Neural progenitor cell (in vitro differentiated cells): ENCODE measurements around the gene NCOA3.

Experiments used
- CTCF ChIP-seq: fragments of 200-600 bp; sonication (generic); IDR thresholded peaks from 2 replicates; pipeline ENCODE4 v1.5.1; 2017; ENCODE audit warnings: antibody characterized with exemption, mild to moderate bottlenecking
- EZH2 ChIP-seq: fragments of 200-600 bp; sonication (generic); IDR thresholded peaks from 2 replicates; pipeline ENCODE4 v1.6.1; 2017; ENCODE audit warnings: antibody characterized with exemption, mild to moderate bottlenecking, moderate library complexity
- EZH2phosphoT487 ChIP-seq: fragments of 200-600 bp; sonication (generic); IDR thresholded peaks from 2 replicates; pipeline ENCODE4 v1.6.1; 2017; ENCODE audit warnings: antibody characterized with exemption

GRCh38 chr20:47701612-47702011, 199.9 kb downstream of the NCOA3 start:
- no peak for TF ChIP-seq CTCF
- no peak for TF ChIP-seq EZH2phosphoT487
- TF ChIP-seq EZH2 = no peak
